Heart left ventricle (tissue), 13 donors: ENCODE results near the gene ZNF512B.

ENCODE experiments used
- POLR2A ChIP-seq, 2 donors: fragments of 450-650 bp; IDR thresholded peaks; one replicate each; pipeline ENCODE4 v1.6.1; 2017; ENCODE audit warnings: antibody characterized with exemption in 2 of 2, mild to moderate bottlenecking in 2 of 2, moderate library complexity in 2 of 2
- TF ChIP-seq, protein P1 (sequence below), 12 donors: fragments of 200-600 bp; sonication (generic) in 4 of 12; IDR thresholded peaks; one replicate each; pipeline versions ENCODE4 v1.5.0 to v1.8.0; 2018 to 2022; ENCODE audit warnings: antibody characterized with exemption in 12 of 12, mild to moderate bottlenecking in 5 of 12
- donor health status: ischemic (EF 13 %, LVEDD 7.1; RV severe dilation, severe dysfunction).
- donor health status: DM: no; HTN: yes; CAD: no.
- donor health status: DM: no; HTN: no; CAD: no.
- donor health status: ischemic (EF 25% LVEDD 6.9; RV normal size, moderate dysfunction).
- donor health status: ischemic (EF 25% LVEDD 5.7; RV mildly dilated, moderate dysfunction).
- donor health status: ischemic (EF 35%, LVEDD 5.7; RV mildly dilated, moderate dysfunction).
- donor health status: nonischemic (EF 11% LVEDD 7.7; RV severe dilation, severe dysfunction).
- donor health status: DM: yes; HTN: yes; CAD: no.
- donor health status: PGD.
- donor health status: ischemic (EF 29% LVEDD 5.4; RV normal size, mild dysfunction).
- donor health status: nonischemic (EF 23%, LVEDD 6.1; RV moderate dilation, normal function).

DNA sequence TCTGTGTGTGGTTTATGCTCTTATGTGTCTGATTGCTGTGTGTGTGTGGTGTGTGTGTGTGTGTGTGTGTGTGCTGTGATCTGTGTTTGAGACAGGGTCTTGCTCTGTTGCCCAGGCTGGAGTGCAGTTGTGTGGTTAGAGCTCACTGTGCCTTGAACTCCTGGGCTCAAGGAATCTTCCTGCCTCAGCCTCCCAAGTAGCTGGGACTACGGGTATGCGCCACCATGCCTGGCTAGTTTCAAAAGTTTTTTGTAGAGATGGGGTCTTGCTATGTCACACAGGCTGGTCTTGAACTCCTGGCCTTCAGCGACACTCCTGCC, 3.4 kb upstream of the ZNF512B start:
- TF ChIP-seq POLR2A (IDR thresholded peaks at IDR 0.05) = no peak
- TF ChIP-seq, protein P1, sequence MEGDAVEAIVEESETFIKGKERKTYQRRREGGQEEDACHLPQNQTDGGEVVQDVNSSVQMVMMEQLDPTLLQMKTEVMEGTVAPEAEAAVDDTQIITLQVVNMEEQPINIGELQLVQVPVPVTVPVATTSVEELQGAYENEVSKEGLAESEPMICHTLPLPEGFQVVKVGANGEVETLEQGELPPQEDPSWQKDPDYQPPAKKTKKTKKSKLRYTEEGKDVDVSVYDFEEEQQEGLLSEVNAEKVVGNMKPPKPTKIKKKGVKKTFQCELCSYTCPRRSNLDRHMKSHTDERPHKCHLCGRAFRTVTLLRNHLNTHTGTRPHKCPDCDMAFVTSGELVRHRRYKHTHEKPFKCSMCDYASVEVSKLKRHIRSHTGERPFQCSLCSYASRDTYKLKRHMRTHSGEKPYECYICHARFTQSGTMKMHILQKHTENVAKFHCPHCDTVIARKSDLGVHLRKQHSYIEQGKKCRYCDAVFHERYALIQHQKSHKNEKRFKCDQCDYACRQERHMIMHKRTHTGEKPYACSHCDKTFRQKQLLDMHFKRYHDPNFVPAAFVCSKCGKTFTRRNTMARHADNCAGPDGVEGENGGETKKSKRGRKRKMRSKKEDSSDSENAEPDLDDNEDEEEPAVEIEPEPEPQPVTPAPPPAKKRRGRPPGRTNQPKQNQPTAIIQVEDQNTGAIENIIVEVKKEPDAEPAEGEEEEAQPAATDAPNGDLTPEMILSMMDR (IDR thresholded peaks at IDR 0.05) = no peak
